Activated CD8-positive, alpha-beta memory T cell treated with anti-CD3 and anti-CD28 coated beads, Interleukin-2, amount 50 U/mL, for 1 hour (primary cell): Measurements from ENCODE around the gene EML6.
A peak's percentile ranks its signal among the peaks of the same experiment; 100 is the strongest.

Experiments used
- DNase-seq: peaks from one replicate; pipeline ENCODE4 v3.0.0-alpha.2; 2020; ENCODE audit errors: extremely low read depth

The EML6 gene

DNA sequence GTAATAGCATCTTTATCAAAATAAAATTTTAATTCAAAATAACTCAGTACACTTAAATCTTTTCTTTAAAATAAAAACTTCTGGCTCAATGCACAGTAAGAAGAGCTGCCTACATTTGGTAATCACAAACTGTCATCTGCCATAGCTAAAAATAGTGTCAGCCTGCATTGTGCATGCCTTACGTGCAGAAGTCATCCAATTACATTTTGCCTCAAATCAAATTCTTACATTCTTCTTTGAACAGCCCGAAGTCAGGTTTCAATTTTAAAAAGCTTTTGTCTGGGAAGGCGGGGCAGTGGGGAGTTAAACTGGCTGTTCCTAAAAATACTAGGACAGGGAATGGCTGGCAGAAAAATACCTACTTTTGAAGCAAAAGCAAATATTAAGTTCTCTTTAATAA is 275.7 kb downstream of the EML6 start:
- DNase-seq = no peak

DNA sequence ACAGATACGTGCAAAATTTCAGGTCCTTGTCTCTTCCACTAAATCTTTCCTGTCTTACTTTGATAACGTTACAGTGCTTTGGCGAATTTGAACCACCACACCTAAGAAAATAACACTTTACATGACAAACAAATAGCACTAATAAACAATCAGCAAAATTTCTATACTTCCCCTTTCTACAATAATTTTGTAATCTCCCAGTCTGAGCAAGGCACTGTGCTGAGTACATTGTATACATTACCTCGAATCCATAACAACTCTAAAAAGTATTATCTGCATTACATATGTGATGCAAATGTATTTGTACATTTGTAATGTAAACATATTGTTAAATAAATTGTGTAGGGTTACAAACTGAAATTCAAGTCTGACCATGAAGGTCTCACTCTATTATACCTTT is 276.9 kb downstream of the EML6 start:
- no peak for DNase-seq

DNA sequence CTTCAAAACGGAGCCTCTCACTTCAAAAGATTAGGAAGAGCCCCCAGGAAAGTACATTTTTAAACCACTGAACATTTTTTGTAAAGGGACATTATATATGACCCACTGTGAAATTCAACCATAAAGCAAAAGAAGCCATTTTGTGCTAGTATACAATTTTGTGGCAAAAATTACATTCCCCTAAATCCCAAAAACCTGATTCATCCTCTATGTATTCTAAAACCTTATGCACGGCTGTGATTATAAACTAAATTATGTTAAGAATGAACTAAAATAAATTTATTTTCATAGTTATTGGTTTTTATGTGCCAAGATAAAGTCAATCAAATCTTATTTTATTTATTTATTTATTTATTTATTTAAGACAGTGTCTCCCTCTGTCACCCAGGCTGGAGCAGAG is 278.3 kb downstream of the EML6 start:
- no peak for DNase-seq

DNA sequence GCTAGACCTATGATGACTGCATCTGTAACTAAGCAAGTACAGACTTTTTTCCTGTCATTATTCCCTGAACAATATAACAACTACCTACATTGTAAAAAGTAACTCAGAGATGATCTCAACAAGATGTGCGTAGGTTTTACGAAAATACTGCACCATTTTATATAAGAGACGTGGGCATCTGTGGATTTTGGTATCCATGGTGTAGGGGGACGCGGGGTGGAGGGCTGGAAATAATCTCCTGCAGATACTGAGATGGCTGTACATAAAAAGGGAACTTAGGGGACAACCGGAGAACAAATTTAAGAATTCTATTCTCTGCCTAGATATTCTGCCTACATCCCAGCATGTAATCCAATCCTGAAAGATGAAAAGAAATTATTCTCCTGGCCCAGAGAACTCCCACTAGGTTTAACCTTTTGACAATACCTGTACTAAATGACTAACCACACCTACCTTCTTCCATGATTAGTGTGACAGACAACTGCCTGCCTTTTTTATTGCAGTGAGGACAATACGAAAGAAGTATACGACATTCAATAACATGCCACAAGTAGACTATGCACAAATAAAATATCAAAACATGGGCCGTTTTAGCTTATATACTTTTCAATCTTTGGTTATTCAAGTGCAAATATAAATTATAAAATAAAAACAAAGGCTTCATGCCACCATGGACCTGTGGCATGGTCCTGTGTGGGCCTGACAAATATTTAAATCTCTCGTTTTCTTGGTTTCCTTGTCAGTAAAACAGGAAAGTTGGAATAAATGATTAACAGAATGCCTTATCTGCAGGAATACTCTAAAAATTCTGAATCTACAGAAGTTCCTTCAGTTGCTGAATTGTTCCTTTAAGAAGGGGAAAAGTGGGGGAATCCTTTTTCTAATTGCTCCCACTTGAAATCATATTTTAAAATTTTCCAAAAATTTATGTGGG is 280.5 kb downstream of the EML6 start:
- DNase-seq = no peak

DNA sequence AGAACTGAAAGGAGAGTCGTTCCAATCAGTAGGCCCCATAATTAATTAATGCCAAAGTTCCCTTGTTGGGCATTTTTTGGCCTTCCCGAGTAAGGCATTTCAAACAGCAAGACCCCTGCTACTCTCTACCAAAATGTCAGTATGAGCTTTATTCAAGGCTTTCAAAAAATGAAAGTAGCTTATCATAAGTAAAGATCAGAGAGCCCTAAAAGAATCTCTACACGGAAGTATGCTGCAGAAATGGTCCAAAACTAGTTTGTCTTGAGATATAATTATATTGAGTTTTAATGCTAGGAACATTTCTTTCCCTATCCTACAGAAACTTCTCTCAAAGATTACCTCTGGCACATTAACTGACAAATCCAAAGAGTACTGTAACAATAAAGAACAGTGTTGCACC is 282.8 kb downstream of the EML6 start:
- no peak for DNase-seq

DNA sequence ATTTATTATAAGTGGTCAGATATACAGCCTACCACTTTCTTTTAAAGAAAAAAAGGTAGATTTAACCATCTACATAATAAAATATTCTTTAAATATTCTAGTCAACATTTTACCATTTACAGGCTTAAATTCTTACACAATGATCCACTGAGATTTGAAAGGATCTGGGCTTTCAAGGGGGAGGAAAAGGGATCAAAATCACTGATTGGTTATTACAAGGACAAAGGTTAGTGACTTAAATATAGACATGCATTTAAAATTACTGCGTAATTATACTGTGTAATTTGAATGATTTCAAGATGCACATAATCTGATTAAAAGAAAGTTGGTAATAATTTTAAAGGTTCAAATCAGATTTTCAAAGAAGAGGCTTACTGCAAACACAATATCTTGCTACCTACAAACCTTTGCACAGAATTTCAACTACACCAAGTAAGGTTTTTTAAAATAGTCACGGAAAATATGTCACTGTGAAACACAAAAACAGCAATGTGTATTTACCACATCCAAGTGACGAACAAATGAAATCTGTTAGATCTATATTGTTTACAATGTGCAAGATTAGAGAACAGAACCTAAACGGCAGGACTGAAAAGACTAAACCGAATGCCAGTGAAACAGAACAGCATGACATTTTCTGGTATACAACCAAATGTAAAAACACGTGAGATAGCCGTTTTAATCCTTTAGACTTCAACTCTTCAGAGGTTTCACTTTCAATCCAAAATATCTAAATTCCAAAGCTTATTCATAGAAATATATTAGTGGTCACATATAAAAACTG is 286.0 kb downstream of the EML6 start:
- DNase-seq = no peak

DNA sequence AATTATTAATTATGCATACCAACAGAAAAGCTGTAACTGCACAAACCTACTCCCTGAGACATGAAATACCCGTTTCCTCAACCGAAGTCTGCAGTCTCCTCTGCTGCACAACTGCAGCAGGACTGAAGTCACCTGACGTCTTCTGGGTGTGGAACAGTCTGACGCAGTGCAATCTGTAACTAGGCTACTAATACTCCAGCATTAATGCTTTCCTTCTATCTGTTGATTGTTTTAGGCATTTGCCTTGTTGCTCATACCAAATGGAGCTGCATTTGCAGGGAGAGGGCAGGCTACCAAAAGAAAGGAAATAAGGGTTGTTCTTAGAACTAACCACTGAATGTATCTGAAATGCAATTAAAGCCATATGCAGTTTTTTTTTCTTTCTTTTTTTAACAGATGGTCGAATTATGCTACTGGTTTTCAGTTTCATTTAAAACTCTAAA is 286.7 kb downstream of the EML6 start:
- peak; percentile 12 for DNase-seq

GRCh38 chr2:55010915-55011314 is 287.5 kb downstream of the EML6 start:
- DNase-seq = no peak

DNA sequence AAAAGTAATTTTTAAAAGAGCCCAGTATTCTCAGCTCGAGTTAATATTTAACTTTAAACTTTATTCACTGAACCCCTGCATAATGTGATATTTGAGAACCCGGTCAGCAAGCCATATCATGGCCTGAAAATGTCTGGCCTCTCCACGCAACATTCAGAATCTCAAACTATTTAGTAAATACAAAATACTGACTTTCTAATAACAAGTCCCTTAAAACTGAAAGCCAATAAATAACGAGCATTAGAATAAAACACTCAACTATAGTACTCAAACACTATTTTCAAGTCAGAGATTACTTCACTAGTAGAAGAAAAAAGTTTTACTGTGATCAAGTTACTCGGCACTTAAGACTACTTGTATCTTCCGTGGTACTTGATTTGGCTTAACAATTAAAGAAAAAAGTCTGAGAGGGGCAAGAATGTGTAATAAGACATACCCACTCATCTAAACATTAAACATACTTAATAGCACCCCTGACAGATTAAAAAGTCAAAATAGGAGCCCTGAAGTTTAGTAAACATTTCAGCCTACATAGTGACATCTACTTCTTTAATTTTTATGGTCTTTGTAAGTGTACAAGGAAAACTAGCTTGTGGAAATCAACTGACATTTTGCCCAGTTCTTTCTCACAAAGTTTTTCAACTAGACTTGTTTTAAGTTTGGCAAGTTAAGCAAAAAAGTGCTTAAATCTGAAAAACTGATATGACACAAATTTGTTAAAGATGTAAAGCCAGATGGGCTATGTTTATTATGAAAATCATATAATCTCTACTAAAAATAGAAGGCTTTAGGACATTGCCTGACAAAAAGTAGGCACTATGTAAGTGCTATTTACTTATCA is 288.6 kb downstream of the EML6 start:
- DNase-seq = no peak

GRCh38 chr2:55012672-55013484 is 289.4 kb downstream of the EML6 start:
- no peak for DNase-seq

DNA sequence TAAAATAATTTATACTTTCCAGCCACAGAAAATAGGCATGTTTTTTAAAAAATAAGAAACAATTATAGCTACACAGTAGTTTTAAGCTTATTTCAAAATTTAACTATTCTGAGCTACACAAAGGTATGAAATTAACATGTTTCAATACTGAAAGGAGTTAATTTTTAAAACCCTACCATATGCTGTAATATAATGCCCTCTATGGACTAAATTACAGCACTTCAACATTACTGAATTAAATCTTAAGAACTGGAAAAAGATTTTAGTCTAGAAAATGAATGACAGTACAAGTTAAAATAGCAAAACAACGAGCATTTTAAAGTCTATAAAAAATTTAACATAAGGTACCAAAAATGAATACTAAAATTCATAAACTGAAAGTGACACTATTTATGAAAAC is 290.5 kb downstream of the EML6 start:
- no peak for DNase-seq

DNA sequence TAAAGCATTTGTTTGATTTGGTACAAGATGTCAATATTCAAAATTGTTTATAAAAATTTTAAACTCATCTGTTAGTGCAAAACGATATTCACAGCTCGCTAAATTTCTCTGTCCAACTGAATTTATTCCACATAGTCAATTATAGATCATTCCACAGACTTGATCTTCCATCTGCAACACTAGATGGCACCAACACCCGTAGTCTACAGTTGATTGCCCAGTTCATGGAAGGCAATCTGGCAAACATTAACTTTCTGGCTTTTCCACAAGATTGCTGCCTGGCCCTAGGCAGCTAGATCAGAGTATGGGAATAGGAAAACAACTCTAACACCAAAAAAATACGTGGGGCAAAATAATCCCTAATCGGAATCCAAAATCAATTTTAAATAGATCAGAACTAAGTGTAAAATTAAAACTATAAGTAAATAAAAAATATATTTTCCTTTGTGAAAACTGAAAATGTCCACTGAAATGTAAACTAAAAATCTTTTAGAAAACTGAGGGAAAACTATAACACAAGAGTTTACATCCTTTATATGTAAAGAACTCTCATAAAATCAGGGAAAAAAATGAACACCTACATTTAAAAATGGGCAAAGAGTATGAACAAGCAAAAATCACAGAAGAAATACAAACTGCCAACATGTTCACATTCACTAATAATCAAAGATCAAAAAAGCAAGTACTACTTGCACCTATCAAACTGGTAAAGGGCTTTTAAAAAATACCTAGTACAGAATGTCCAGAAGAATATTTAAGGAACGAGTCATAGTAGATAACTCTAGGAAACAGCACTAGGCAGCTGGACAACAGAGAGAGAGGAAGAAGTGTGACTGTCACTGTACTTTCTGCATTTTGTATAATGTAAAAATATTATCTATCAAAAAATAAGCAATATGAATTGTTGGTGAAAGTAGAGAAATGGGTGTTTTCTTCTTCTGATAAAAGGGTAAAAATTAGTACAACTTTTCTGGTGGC is 291.8 kb downstream of the EML6 start:
- peak; percentile 13 for DNase-seq

DNA sequence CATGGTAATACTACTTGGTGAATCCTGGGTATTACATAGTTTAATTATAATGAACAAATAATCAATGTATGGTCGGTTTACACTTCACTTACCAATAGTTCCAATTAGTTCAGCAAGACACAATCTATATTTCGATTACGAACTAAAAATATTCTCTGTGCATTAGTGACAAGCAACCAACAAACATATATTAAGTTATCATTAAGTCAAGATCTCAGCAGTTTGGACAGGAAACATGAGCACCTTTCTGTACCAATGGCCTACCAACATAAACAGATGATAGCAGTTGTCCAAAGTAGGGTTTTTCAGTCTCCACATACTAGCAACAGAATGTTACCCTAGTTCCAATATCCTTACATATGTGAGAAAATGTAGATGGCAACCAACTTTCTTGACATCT is 294.0 kb downstream of the EML6 start:
- no peak for DNase-seq

GRCh38 chr2:55017880-55018279 is 294.4 kb downstream of the EML6 start:
- no peak for DNase-seq

GRCh38 chr2:55018619-55019018 is 295.2 kb downstream of the EML6 start:
- no peak for DNase-seq

DNA sequence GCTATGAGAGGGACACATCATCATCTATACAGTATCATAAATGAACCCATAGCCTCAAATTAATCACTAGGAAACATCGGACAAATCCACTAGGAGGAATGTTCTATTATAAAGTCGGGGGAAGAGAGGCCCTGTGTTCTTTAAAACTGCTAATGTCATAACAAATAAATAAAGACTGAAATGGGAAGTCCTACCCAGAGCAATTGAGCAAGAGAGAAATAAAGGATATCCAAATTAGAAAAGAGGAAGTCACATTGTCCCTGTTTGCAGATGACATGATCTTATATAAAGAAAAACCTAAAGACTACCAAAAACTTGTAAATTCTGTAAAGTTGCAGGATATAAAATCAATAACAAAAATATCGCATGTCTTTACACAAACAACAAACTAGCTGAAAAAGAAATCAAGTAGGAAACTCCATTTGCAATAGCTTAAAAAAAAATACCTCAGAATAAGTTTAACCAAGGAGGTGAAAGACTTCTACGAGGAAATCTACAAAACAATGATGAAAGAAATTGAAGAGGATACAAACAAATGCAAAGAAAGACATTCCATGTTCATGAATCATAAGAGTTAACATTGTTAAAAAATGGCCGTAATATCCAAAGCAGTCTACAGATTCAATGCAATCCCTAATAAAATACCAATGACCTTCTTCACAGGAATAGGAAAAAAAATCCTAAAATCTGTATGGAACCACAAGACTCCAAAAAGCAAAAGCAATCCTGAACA is 296.2 kb downstream of the EML6 start:
- no peak for DNase-seq
